Nephron (organoid): ENCODE data around the gene ZNF727.
"Not testable (repeated sequence)": the region's sequence is repeated elsewhere in the genome, so short reads cannot be mapped to it uniquely, and the experiment has no call there.

Source experiments
- H3K27ac Mint-ChIP-seq, 3 experiments: 2 replicates each; pipeline ENCODE4 v1.8.0; 2020; ENCODE audit warnings: mixed read lengths in 3 of 3, mild to moderate bottlenecking in 2 of 3, moderate library complexity in 1 of 3
- H3K27me3 Mint-ChIP-seq: 2 replicates; pipeline ENCODE4 v1.8.0; 2021; ENCODE audit warnings: low read depth, mild to moderate bottlenecking, moderate library complexity, mixed read lengths
- H3K36me3 Mint-ChIP-seq: 2 replicates; pipeline ENCODE4 v1.8.0; 2020; ENCODE audit warnings: low read depth, mixed read lengths
- H3K4me1 Mint-ChIP-seq: 2 replicates; pipeline ENCODE4 v1.8.0; 2020; ENCODE audit warnings: mixed read lengths
- H3K4me3 Mint-ChIP-seq, 3 experiments: 2 replicates each; pipeline ENCODE4 v1.8.0; 2020; ENCODE audit warnings: mild to moderate bottlenecking in 3 of 3, mixed read lengths in 3 of 3, moderate library complexity in 2 of 3
- H3K9me3 Mint-ChIP-seq: 2 replicates; pipeline ENCODE4 v1.8.0; 2020; ENCODE audit warnings: mixed read lengths
- CTCF ChIP-seq, 3 experiments: fragments of 200-600 bp; sonication (generic); IDR thresholded peaks; one replicate each; pipeline ENCODE4 v1.5.0; 2021; ENCODE audit warnings: antibody characterized with exemption in 3 of 3; ENCODE audit not compliant: unreplicated experiment in 3 of 3

Gene ZNF727

GRCh38 chr7:64078699-64078994 lies 33.4 kb downstream of the ZNF727 start:
- H3K4me1 Mint-ChIP-seq: no peaks in the 10 kb centered on the region
- H3K27ac Mint-ChIP-seq: no peak overlapping the region

GRCh38 chr7:64087501-64087900 lies 42.3 kb downstream of the ZNF727 start:
- Mint-ChIP-seq H3K9me3 (peaks cover 48% of the 10 kb centered on the region), H3K27me3 (no peaks in the 10 kb centered on the region), H3K4me1 (no peaks in the 10 kb centered on the region), H3K4me3 (no peak overlapping the region), H3K36me3 (peaks cover 4% of the 10 kb centered on the region), H3K27ac (no peak overlapping the region)
- no peak for TF ChIP-seq CTCF (IDR thresholded peaks at IDR 0.05; ENCODE audit: unreplicated experiment in 3 of 3)

More at GRCh38 chr7:64078699-64078994, 33.4 kb downstream of the ZNF727 start:
- no peak for TF ChIP-seq CTCF (IDR thresholded peaks at IDR 0.05; ENCODE audit: unreplicated experiment in 3 of 3)
- Mint-ChIP-seq H3K4me3 (no peak overlapping the region), H3K27me3 (no peaks in the 10 kb centered on the region), H3K9me3 (peaks cover 77% of the 10 kb centered on the region), H3K36me3 (peaks cover 8% of the 10 kb centered on the region)

DNA sequence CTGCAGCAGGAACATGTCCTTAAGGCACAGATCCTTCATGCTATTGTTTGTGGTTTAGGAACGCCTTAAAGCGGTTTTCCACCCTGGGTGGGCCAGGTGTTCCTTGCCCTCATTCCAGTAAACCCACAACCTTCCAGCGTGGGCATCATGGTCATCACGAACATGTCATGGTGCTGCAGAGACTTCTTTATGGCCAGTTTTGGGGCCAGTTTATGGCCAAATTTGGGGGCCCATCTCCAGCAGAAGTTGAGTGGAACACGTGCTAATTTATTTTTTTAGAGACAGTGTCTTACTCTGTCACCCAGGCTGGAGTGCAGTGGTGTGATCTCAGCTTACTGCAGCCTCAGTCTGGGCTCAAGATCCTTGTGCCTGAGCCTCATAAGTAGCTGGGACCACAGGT lies 43.6 kb downstream of the ZNF727 start:
- not testable (repeated sequence) for H3K27me3 Mint-ChIP-seq, H3K36me3 Mint-ChIP-seq, H3K4me1 Mint-ChIP-seq, H3K4me3 Mint-ChIP-seq, H3K27ac Mint-ChIP-seq
- H3K9me3 Mint-ChIP-seq: peaks cover 48% of the 10 kb centered on the region
